Liver (tissue), 9 donors: Measurements from ENCODE around the gene RAE1. TPM values are rescaled to one million over a fixed set of nuclear protein-coding genes. Genes with fewer than 3 reads are reported as not detected.

Source experiments
- DNase-seq: peaks from one replicate; pipeline ENCODE4 v3.0.0-alpha.2; 2017; ENCODE audit warnings: low spot score
- H3K27ac ChIP-seq, 2 donors: one replicate each; pipeline ENCODE4 v1.7.0; 2013; ENCODE audit warnings: inconsistent platforms in 2 of 2, low read length in 2 of 2, control low read depth in 1 of 2, low read depth in 1 of 2, mild to moderate bottlenecking in 1 of 2
- H3K27me3 ChIP-seq, 4 donors: one replicate each; pipeline versions ENCODE4 v1.6.1 to v1.7.0; 2013; ENCODE audit warnings: low read length in 3 of 4, inconsistent platforms in 1 of 4, mild to moderate bottlenecking in 1 of 4, moderate library complexity in 1 of 4; ENCODE audit not compliant: control insufficient read depth in 4 of 4, insufficient read depth in 4 of 4
- H3K36me3 ChIP-seq, 4 donors: one replicate each; pipeline versions ENCODE4 v1.6.1 to v1.7.0; 2013; ENCODE audit warnings: low read length in 3 of 4, mild to moderate bottlenecking in 3 of 4, low read depth in 1 of 4, moderate library complexity in 1 of 4; ENCODE audit not compliant: control insufficient read depth in 4 of 4, insufficient read depth in 3 of 4
- H3K4me1 ChIP-seq, 4 donors: one replicate each; pipeline versions ENCODE4 v1.6.1 to v1.7.0; 2013; ENCODE audit warnings: low read length in 3 of 4, mild to moderate bottlenecking in 3 of 4, moderate library complexity in 1 of 4; ENCODE audit not compliant: control insufficient read depth in 4 of 4, insufficient read depth in 4 of 4
- H3K4me3 ChIP-seq, 3 donors: one replicate each; pipeline versions ENCODE4 v1.6.1 to v1.7.0; 2013; ENCODE audit warnings: low read length in 3 of 3, control low read depth in 1 of 3, low read depth in 1 of 3, mild to moderate bottlenecking in 1 of 3
- H3K9ac ChIP-seq, 2 donors: one replicate each; pipeline ENCODE4 v1.7.0; 2013; ENCODE audit warnings: low read length in 2 of 2, mild to moderate bottlenecking in 2 of 2, moderate library complexity in 2 of 2, control low read depth in 1 of 2, low read depth in 1 of 2
- H3K9me3 ChIP-seq, 4 donors: one replicate each; pipeline versions ENCODE4 v1.6.1 to v1.7.0; 2013; ENCODE audit warnings: low read length in 3 of 4; ENCODE audit not compliant: control insufficient read depth in 4 of 4
- CTCF ChIP-seq: fragments of 150-350 bp; IDR thresholded peaks from 2 replicates; pipeline ENCODE4 v1.5.1; 2017; ENCODE audit warnings: improper control_type of control experiment, low read depth, low read length; ENCODE audit not compliant: missing input control
- EGR1 ChIP-seq, 2 donors: IDR thresholded peaks; 2 replicates each; pipeline ENCODE4 v1.6.1; 2016 to 2018; ENCODE audit warnings: antibody characterized with exemption in 2 of 2, low read depth in 2 of 2
- FOXA1 ChIP-seq: IDR thresholded peaks from 2 replicates; pipeline ENCODE4 v1.6.1; 2016; ENCODE audit warnings: antibody characterized with exemption
- FOXA2 ChIP-seq: IDR thresholded peaks from 2 replicates; pipeline ENCODE4 v1.6.1; 2016; ENCODE audit warnings: antibody characterized with exemption
- GABPA ChIP-seq, 2 donors: IDR thresholded peaks in 1 of 2; conservative IDR thresholded peaks in 1 of 2; 2 replicates each; pipeline ENCODE4 v1.6.1; 2016; ENCODE audit warnings: antibody characterized with exemption in 2 of 2, mild to moderate bottlenecking in 1 of 2, moderate library complexity in 1 of 2
- HNF4A ChIP-seq, 2 donors: conservative IDR thresholded peaks; 2 replicates each; pipeline ENCODE4 v1.6.1; 2016; ENCODE audit warnings: antibody characterized with exemption in 2 of 2, mild to moderate bottlenecking in 2 of 2
- HNF4G ChIP-seq: IDR thresholded peaks from 2 replicates; pipeline ENCODE4 v1.6.1; 2016; ENCODE audit warnings: antibody characterized with exemption
- JUND ChIP-seq, 2 donors: IDR thresholded peaks; 2 replicates each; pipeline ENCODE4 v1.6.1; 2016; ENCODE audit warnings: antibody characterized with exemption in 2 of 2
- NR2F2 ChIP-seq: IDR thresholded peaks from 2 replicates; pipeline ENCODE4 v1.6.1; 2016; ENCODE audit warnings: antibody characterized with exemption
- RAD21 ChIP-seq, 2 donors: IDR thresholded peaks; 2 replicates each; pipeline ENCODE4 v1.6.1; 2016; ENCODE audit warnings: antibody characterized with exemption in 2 of 2, mild to moderate bottlenecking in 2 of 2
- RXRA ChIP-seq, 2 donors: IDR thresholded peaks; 2 replicates each; pipeline ENCODE4 v1.6.1; 2017 to 2018; ENCODE audit warnings: antibody characterized with exemption in 2 of 2, mild to moderate bottlenecking in 1 of 2
- SP1 ChIP-seq: IDR thresholded peaks from 2 replicates; pipeline ENCODE4 v1.6.1; 2018; ENCODE audit warnings: antibody characterized with exemption, mild to moderate bottlenecking
- TAF1 ChIP-seq: conservative IDR thresholded peaks from 2 replicates; pipeline ENCODE4 v1.6.1; 2016; ENCODE audit warnings: antibody characterized with exemption, mild to moderate bottlenecking
- YY1 ChIP-seq: IDR thresholded peaks from 2 replicates; pipeline ENCODE4 v1.6.1; 2016; ENCODE audit warnings: antibody characterized with exemption, mild to moderate bottlenecking
- ZBTB33 ChIP-seq: IDR thresholded peaks from 2 replicates; pipeline ENCODE4 v1.6.1; 2016; ENCODE audit warnings: antibody characterized with exemption
- WGBS: extraction: QIAGEN DNeasy Blood & Tissue Kit; methylation state at CpG from one replicate; pipeline ENCODE4 v1.1.7; 2013; 5-methylcytosine and 5-hydroxymethylcytosine counted together
- polyA plus RNA-seq, 2 donors: library from polyadenylated mRNA; stranded (reverse) in 1 of 2; unstranded in 1 of 2; fragments of 200-250 nt in 1 of 2; fragments of >200 nt in 1 of 2; fragmentation: Nextera tagmentation in 1 of 2; extraction: Ambion mirVana in 1 of 2; gene quantifications; one replicate each; pipeline versions ENCODE4 v1.2.1 to v1.2.3, GENCODE V29; 2013 to 2015
- total RNA-seq, 2 donors: library from RNA; depleted of rRNA; stranded (reverse); fragments of >200 nt; gene quantifications; one replicate each; pipeline ENCODE4 v1.2.3, GENCODE V29; 2014
- TF ChIP-seq, protein P1 (sequence below): IDR thresholded peaks from 2 replicates; pipeline ENCODE4 v1.6.1; 2016; ENCODE audit warnings: antibody characterized with exemption, mild to moderate bottlenecking
- TF ChIP-seq, protein P2 (sequence below): IDR thresholded peaks from 2 replicates; pipeline ENCODE4 v1.6.1; 2016; ENCODE audit warnings: antibody characterized with exemption
- TF ChIP-seq, protein P3 (sequence below): IDR thresholded peaks from 2 replicates; pipeline ENCODE4 v1.6.1; 2016; ENCODE audit warnings: antibody characterized with exemption
- donor health status: healthy.
- donor health status: healthy.
- donor health status: healthy.
- donor health status: healthy.
- donor health status: healthy.

RAE1 gene
- total and polyA plus RNA-seq, 4 donors: 10.0 to 15.5 (median 13.5) TPM

- Histone ChIP-seq H3K27ac (no peak overlapping the region), H3K9ac (no peak overlapping the region), H3K27me3 (no peaks in the 10 kb centered on the region), H3K9me3 (no peaks in the 10 kb centered on the region), H3K36me3 (no peaks in the 10 kb centered on the region), H3K4me3 (no peak overlapping the region), H3K4me1 (peaks cover 0 to 7% (median under 1%) of the 10 kb centered on the region in 4 donors)
- WGBS: 95% methylated on average over 15 of the region's 15 CpGs
- TF ChIP-seq NR2F2: no peak
- TF ChIP-seq EGR1 (IDR thresholded peaks at IDR 0.05; ENCODE audit: low read depth in 2 of 2): no peak
- TF ChIP-seq FOXA2: no peak
- TF ChIP-seq GABPA (IDR thresholded peaks at IDR 0.05 in 1 of 2, conservative IDR thresholded peaks at IDR 0.05 in 1 of 2): no peak
- TF ChIP-seq FOXA1: no peak
- no peak for TF ChIP-seq RAD21 (IDR thresholded peaks at IDR 0.05)
- TF ChIP-seq HNF4A (conservative IDR thresholded peaks at IDR 0.05): no peak
- TF ChIP-seq JUND (IDR thresholded peaks at IDR 0.05): no peak
- TF ChIP-seq, protein P1, sequence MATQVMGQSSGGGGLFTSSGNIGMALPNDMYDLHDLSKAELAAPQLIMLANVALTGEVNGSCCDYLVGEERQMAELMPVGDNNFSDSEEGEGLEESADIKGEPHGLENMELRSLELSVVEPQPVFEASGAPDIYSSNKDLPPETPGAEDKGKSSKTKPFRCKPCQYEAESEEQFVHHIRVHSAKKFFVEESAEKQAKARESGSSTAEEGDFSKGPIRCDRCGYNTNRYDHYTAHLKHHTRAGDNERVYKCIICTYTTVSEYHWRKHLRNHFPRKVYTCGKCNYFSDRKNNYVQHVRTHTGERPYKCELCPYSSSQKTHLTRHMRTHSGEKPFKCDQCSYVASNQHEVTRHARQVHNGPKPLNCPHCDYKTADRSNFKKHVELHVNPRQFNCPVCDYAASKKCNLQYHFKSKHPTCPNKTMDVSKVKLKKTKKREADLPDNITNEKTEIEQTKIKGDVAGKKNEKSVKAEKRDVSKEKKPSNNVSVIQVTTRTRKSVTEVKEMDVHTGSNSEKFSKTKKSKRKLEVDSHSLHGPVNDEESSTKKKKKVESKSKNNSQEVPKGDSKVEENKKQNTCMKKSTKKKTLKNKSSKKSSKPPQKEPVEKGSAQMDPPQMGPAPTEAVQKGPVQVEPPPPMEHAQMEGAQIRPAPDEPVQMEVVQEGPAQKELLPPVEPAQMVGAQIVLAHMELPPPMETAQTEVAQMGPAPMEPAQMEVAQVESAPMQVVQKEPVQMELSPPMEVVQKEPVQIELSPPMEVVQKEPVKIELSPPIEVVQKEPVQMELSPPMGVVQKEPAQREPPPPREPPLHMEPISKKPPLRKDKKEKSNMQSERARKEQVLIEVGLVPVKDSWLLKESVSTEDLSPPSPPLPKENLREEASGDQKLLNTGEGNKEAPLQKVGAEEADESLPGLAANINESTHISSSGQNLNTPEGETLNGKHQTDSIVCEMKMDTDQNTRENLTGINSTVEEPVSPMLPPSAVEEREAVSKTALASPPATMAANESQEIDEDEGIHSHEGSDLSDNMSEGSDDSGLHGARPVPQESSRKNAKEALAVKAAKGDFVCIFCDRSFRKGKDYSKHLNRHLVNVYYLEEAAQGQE: no peak
- TF ChIP-seq CTCF: no peak
- TF ChIP-seq TAF1: no peak
- no peak for TF ChIP-seq RXRA (IDR thresholded peaks at IDR 0.05)
- no peak for TF ChIP-seq ZBTB33
- no peak for TF ChIP-seq YY1
- TF ChIP-seq, protein P2, sequence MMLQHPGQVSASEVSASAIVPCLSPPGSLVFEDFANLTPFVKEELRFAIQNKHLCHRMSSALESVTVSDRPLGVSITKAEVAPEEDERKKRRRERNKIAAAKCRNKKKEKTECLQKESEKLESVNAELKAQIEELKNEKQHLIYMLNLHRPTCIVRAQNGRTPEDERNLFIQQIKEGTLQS: no peak
- TF ChIP-seq, protein P3, sequence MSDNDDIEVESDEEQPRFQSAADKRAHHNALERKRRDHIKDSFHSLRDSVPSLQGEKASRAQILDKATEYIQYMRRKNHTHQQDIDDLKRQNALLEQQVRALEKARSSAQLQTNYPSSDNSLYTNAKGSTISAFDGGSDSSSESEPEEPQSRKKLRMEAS: no peak
- no peak for TF ChIP-seq SP1
- no peak for TF ChIP-seq HNF4G
- no peak for DNase-seq
Observed at GRCh38 chr20:57416296-57417022, 65.4 kb downstream of the RAE1 start.
